CD4-positive, alpha-beta memory T cell (primary cell): ENCODE results near the gene MRPL37. TPM values are rescaled to one million over a fixed set of nuclear protein-coding genes. Genes with fewer than 3 reads are reported as not detected.

Experiments used
- CTCF ChIA-PET: fragments of 350-600 bp; sonication (Branson Sonifier 250); formaldehyde crosslinking; loops from one replicate; lab custom pipeline; 2021; ENCODE audit warnings: inconsistent platforms; ENCODE audit not compliant: partially characterized antibody; lab: Charles Lee
- POLR2A ChIA-PET: fragments of 350-600 bp; sonication (Branson Sonifier 250); formaldehyde crosslinking; loops from one replicate; lab custom pipeline; 2021; ENCODE audit not compliant: partially characterized antibody; lab: Charles Lee
- DNase-seq, 5 donors: peaks; one replicate each; pipeline versions ENCODE4 v3.0.0 to v3.0.0-alpha.2; 2020 to 2022; ENCODE audit warnings: mixed read lengths in 1 of 5
- H3K27ac ChIP-seq: one replicate; pipeline ENCODE4 v1.7.0; 2013; ENCODE audit warnings: low read depth, low read length
- H3K27me3 ChIP-seq: 2 replicates; pipeline ENCODE4 v1.7.0; 2013; ENCODE audit warnings: mild to moderate bottlenecking, low read length, moderate library complexity; ENCODE audit not compliant: insufficient read depth
- H3K36me3 ChIP-seq: 2 replicates; pipeline ENCODE4 v1.7.0; 2013; ENCODE audit warnings: mild to moderate bottlenecking, low read length, moderate library complexity; ENCODE audit not compliant: insufficient read depth
- H3K4me1 ChIP-seq: 2 replicates; pipeline ENCODE4 v1.7.0; 2013; ENCODE audit warnings: mild to moderate bottlenecking, low read length, moderate library complexity; ENCODE audit not compliant: insufficient read depth
- H3K4me3 ChIP-seq, 2 donors: one replicate each; pipeline ENCODE4 v1.7.0; 2013; ENCODE audit warnings: low read length in 2 of 2, mild to moderate bottlenecking in 1 of 2
- H3K9me3 ChIP-seq, 2 donors: one replicate each; pipeline ENCODE4 v1.7.0; 2013; ENCODE audit warnings: low read length in 2 of 2, control low read depth in 1 of 2; ENCODE audit not compliant: control insufficient read depth in 1 of 2
- H3K27ac Mint-ChIP-seq, 7 donors: one replicate each; pipeline ENCODE4 v1.8.0; 2020 to 2021; ENCODE audit warnings: mixed read lengths in 7 of 7, mild to moderate bottlenecking in 6 of 7, inconsistent platforms in 3 of 7, moderate library complexity in 3 of 7
- H3K27me3 Mint-ChIP-seq, 2 donors: one replicate each; pipeline ENCODE4 v1.8.0; 2020 to 2021; ENCODE audit warnings: mixed read lengths in 2 of 2
- H3K36me3 Mint-ChIP-seq, 2 donors: one replicate each; pipeline ENCODE4 v1.8.0; 2020 to 2021; ENCODE audit warnings: mixed read lengths in 2 of 2, inconsistent platforms in 1 of 2, mild to moderate bottlenecking in 1 of 2
- H3K4me1 Mint-ChIP-seq, 4 donors: one replicate each; pipeline ENCODE4 v1.8.0; 2020 to 2021; ENCODE audit warnings: mixed read lengths in 4 of 4, mild to moderate bottlenecking in 1 of 4
- H3K4me3 Mint-ChIP-seq, 8 donors: one replicate each; pipeline ENCODE4 v1.8.0; 2020 to 2021; ENCODE audit warnings: mixed read lengths in 8 of 8, mild to moderate bottlenecking in 7 of 8, moderate library complexity in 6 of 8, inconsistent platforms in 3 of 8
- H3K9me3 Mint-ChIP-seq, 8 donors: one replicate each; pipeline ENCODE4 v1.8.0; 2020 to 2021; ENCODE audit warnings: mixed read lengths in 8 of 8, mild to moderate bottlenecking in 5 of 8, inconsistent platforms in 3 of 8, moderate library complexity in 1 of 8
- intact Hi-C: fragments of 100-400 bp; cut with micrococcal nuclease; formaldehyde crosslinking; loops from one replicate; pipeline ENCODE4 v1.15.1; 2023
- polyA plus RNA-seq, 2 donors: library from polyadenylated mRNA; unstranded; fragments of 300-500 nt; fragmentation: Illumina TruSeq; gene quantifications; one replicate each; pipeline ENCODE4 v1.2.3, GENCODE V29; 2021
- total RNA-seq, 2 experiments: library from RNA; stranded (reverse); gene quantifications; one replicate each; pipeline ENCODE4 v1.2.3, GENCODE V29; 2021

The MRPL37 gene
- total and polyA plus RNA-seq, 4 experiments from 2014 or later, result 33.4 to 89.1 (median 46.1) TPM

DNA sequence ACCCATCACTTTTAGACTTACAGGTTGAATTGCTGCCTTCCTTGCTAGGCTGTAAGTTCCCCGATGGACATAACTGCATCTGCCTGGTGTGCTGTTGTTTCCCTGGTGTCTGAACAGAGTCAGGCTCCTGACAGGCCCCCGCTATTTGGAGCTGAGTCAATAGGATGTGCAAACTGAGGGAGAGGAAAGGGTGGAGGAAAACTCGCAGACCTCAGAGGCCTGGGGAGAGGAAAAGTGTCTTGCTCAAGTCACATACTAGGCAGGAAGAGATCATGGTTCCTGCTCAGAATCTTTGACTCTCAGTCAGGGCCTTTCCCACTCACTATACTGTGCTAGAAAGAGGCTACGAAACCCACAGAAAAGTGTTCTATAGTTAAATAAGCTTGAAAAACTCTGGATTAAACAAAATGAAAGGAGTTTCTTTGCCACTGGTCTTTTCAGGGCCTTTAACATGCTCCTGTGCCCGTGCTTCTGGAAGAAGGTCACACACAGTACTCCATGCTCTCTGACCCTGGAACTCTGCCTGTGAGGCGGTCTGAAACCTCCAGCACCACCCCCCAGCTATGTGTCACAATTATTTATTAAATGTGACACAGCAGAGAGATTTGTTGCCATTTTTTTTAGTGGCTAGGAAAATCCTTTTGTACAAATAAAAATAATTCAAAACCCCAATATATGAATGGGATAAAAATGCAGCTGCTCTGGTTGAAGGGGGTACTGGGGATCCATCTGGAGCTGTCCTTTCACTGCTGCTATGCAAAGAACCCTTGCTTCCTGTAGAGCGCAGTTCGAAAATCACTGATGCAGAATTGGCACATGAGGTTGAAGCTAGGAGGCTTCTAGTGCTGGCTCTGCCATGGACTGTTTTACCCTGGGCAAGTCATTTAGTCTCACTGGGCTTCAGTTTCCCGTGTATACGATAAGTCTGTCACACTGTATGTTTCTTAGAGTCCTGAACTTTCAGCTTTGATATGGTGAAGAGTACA lies 27.1 kb upstream of the MRPL37 start:
- peaks cover 7 to 12% (median 8%) of the 10 kb centered on the region in 4 donors for H3K4me1 Mint-ChIP-seq
- no peaks in the 10 kb centered on the region for H3K9me3 Mint-ChIP-seq
- H3K36me3 Mint-ChIP-seq, result peaks cover 0 to 2% of the 10 kb centered on the region in 2 donors
- intact Hi-C loops, result no loop called here
- Histone ChIP-seq H3K9me3 (no peaks in the 10 kb centered on the region), H3K36me3 (no peaks in the 10 kb centered on the region), H3K4me1 (no peaks in the 10 kb centered on the region), H3K27me3 (no peaks in the 10 kb centered on the region), H3K27ac (no peak overlapping the region), H3K4me3 (no peak overlapping the region)
- peak overlapping the region in 1 of 8 donors; percentile 40 for H3K4me3 Mint-ChIP-seq
- peak overlapping the region in 4 of 7 donors; percentile 61 to 90 (median 80) for H3K27ac Mint-ChIP-seq
- no peaks in the 10 kb centered on the region for H3K27me3 Mint-ChIP-seq
- CTCF ChIA-PET, result interaction anchor here (2.3 kb wide), 1 partner anchor 9 kb away, joined by 9 read pairs; no protein-coding TSS in a partner anchor
- DNase-seq, result no peak
- POLR2A ChIA-PET, result no interaction called here

GRCh38 chr1:54173681-54174080 lies 26.3 kb upstream of the MRPL37 start:
- H3K27ac Mint-ChIP-seq, result no peak overlapping the region
- intact Hi-C loops, result no loop called here
- H3K36me3 Mint-ChIP-seq, result peaks cover 2 to 4% of the 10 kb centered on the region in 2 donors
- H3K4me1 Mint-ChIP-seq, result peaks cover 7 to 12% (median 8%) of the 10 kb centered on the region in 4 donors
- no peak overlapping the region for H3K4me3 Mint-ChIP-seq
- no peaks in the 10 kb centered on the region for H3K36me3 ChIP-seq
- no peaks in the 10 kb centered on the region for H3K9me3 Mint-ChIP-seq
- no peaks in the 10 kb centered on the region for H3K27me3 ChIP-seq
- no peak overlapping the region for H3K27ac ChIP-seq
- no peak overlapping the region for H3K4me3 ChIP-seq
- no peak for DNase-seq
- no peaks in the 10 kb centered on the region for H3K27me3 Mint-ChIP-seq
- POLR2A ChIA-PET, result no interaction called here
- CTCF ChIA-PET, result interaction anchor here (2.3 kb wide), 1 partner anchor 8 kb away, joined by 9 read pairs; no protein-coding TSS in a partner anchor
- H3K9me3 ChIP-seq, result no peaks in the 10 kb centered on the region
- H3K4me1 ChIP-seq, result no peaks in the 10 kb centered on the region

DNA sequence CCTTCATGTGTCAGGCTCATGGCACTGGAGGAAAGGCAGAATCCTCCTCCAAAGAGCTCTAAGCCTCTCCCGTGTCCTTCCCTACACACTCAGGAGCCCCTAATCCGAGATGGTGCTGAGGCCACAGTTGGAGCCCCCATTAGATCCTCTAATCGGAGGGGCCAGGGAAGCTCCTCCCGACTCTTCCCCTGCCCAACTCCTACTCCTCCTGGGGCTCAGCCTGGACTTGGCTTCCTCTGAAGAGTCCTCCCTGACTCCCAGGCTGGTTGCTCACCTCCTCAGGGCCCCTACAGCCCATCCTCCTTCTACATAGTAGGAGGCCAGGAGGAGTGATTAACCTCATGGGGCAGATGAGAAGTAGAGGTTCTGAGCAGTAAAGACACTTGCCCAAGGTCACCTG lies 25.9 kb upstream of the MRPL37 start:
- no peak overlapping the region for H3K27ac Mint-ChIP-seq
- POLR2A ChIA-PET, result no interaction called here
- H3K9me3 Mint-ChIP-seq, result no peaks in the 10 kb centered on the region
- peaks cover 7 to 12% (median 8%) of the 10 kb centered on the region in 4 donors for H3K4me1 Mint-ChIP-seq
- Histone ChIP-seq H3K9me3 (no peaks in the 10 kb centered on the region), H3K27me3 (no peaks in the 10 kb centered on the region), H3K4me3 (no peak overlapping the region), H3K4me1 (no peaks in the 10 kb centered on the region), H3K36me3 (no peaks in the 10 kb centered on the region), H3K27ac (no peak overlapping the region)
- H3K4me3 Mint-ChIP-seq, result no peak overlapping the region
- CTCF ChIA-PET, result no interaction called here
- peaks cover 2 to 4% of the 10 kb centered on the region in 2 donors for H3K36me3 Mint-ChIP-seq
- no peak for DNase-seq
- H3K27me3 Mint-ChIP-seq, result no peaks in the 10 kb centered on the region
- intact Hi-C loops, result no loop called here

DNA sequence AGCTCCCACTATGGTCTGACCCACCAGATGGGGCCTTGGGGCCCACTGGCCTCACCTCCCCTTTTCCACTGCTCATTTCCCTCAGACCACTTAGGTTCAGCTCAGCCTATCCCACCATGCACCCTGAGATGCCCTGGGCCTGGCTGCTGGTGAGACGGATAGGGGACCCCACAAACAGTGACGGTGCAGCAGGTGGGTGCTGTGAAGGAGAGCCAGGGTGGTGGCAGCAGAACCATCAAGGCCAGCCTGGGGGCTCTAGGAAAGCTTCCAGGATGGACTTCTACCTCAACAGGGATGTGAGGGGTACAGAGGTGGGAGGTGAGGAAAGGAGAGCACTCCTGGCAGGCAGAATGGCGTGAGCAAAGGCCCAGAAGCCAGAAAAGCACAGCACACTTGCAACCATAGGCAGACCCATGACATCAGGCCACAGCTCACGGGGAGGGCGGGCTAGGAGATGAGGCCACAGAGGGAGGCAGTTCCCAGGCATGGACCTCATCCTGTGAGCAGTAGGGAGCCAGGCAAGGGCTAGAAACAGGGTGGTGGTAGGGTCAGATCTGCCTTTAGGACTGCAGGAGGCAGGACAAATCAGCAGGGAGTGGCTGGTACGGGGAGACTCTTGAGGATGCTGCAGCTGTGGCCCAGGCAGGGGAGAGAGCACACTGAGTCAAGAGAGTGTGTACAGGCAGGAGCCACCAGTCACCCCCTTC lies 23.2 kb upstream of the MRPL37 start:
- Mint-ChIP-seq H3K36me3 (peaks cover 4 to 6% of the 10 kb centered on the region in 2 donors), H3K4me3 (no peak overlapping the region), H3K27ac (no peak overlapping the region), H3K4me1 (peaks cover 0 to 1% (median under 1%) of the 10 kb centered on the region in 4 donors), H3K27me3 (no peaks in the 10 kb centered on the region), H3K9me3 (no peaks in the 10 kb centered on the region)
- POLR2A ChIA-PET, result no interaction called here
- intact Hi-C loops, result no loop called here
- Histone ChIP-seq H3K27ac (no peak overlapping the region), H3K36me3 (no peaks in the 10 kb centered on the region), H3K4me1 (no peaks in the 10 kb centered on the region), H3K9me3 (no peaks in the 10 kb centered on the region), H3K4me3 (no peak overlapping the region), H3K27me3 (no peaks in the 10 kb centered on the region)
- CTCF ChIA-PET, result no interaction called here
- no peak for DNase-seq

GRCh38 chr1:54177726-54178125 lies 22.2 kb upstream of the MRPL37 start:
- intact Hi-C loops, result no loop called here
- no peaks in the 10 kb centered on the region for H3K27me3 ChIP-seq
- Mint-ChIP-seq H3K9me3 (no peaks in the 10 kb centered on the region), H3K27me3 (no peaks in the 10 kb centered on the region), H3K4me1 (peaks cover 0 to 1% (median 0%) of the 10 kb centered on the region in 4 donors), H3K36me3 (peaks cover 4% of the 10 kb centered on the region in 2 donors), H3K4me3 (no peak overlapping the region), H3K27ac (no peak overlapping the region)
- H3K4me3 ChIP-seq, result no peak overlapping the region
- POLR2A ChIA-PET, result no interaction called here
- CTCF ChIA-PET, result interaction anchor here (1.4 kb wide), 1 partner anchor 312 kb away, joined by 6 read pairs; no protein-coding TSS in a partner anchor
- H3K9me3 ChIP-seq, result no peaks in the 10 kb centered on the region
- H3K36me3 ChIP-seq, result no peaks in the 10 kb centered on the region
- H3K4me1 ChIP-seq, result no peaks in the 10 kb centered on the region
- DNase-seq, result no peak
- H3K27ac ChIP-seq, result no peak overlapping the region

DNA sequence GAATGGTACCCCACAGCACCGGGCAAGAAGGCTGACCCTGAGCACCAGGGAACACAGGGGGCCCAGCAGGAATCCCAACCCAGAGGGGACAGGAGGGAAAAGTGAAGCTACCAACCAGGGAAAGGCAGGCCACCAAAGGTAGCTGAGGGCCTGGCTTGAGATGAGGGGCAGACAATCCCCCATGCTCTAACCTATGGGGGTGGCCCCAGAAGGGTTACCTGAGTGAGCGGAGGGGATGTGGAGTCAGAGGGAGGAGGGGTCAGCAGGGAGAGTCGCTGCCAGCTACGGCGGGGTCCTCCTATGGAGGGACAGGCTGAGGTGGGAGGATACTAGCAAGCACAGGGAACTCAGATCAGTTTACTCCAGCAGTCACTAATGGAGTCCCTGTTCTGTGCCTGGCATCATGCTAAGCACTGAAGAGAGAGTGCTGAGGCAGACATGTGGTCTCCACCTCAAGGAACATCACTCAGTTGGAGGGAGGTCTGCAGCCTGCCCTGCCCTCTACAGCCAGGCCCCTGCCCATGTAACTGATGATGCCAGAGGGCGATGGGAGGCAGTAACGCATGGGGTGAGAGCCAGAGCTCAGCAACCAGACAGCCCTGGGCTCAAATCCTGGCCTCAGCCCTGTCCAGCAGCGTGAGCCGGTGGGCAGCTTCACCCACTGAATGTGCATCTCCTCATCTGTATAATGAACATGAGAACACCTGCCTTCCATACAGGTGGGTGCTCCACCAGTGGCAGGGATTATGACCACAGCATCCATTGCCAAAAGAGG lies 21.5 kb upstream of the MRPL37 start:
- H3K4me3 Mint-ChIP-seq, result no peak overlapping the region
- DNase-seq, result no peak
- Histone ChIP-seq H3K27ac (no peak overlapping the region), H3K4me3 (no peak overlapping the region), H3K36me3 (no peaks in the 10 kb centered on the region), H3K9me3 (no peaks in the 10 kb centered on the region), H3K27me3 (no peaks in the 10 kb centered on the region), H3K4me1 (no peaks in the 10 kb centered on the region)
- intact Hi-C loops, result no loop called here
- H3K27me3 Mint-ChIP-seq, result no peaks in the 10 kb centered on the region
- CTCF ChIA-PET, result interaction anchor here (1.4 kb wide), 1 partner anchor 311 kb away, joined by 6 read pairs; no protein-coding TSS in a partner anchor
- H3K27ac Mint-ChIP-seq, result peak overlapping the region in 1 of 7 donors; percentile 53
- no peaks in the 10 kb centered on the region for H3K9me3 Mint-ChIP-seq
- POLR2A ChIA-PET, result no interaction called here
- peaks cover 0 to 1% (median 0%) of the 10 kb centered on the region in 4 donors for H3K4me1 Mint-ChIP-seq
- peaks cover 4 to 10% of the 10 kb centered on the region in 2 donors for H3K36me3 Mint-ChIP-seq
